MM.1S (cell line): ENCODE data around the gene MRPS9.

Experiments used
- DNase-seq: peaks from one replicate; pipeline ENCODE4 v3.0.0-alpha.2; 2015
- H2AFZ ChIP-seq: fragments of 300-600 bp; sonication (generic); 2 replicates; pipeline ENCODE4 v1.6.0; 2016; ENCODE audit warnings: antibody characterized with exemption, low read length
- H3F3A ChIP-seq: fragments of 300-600 bp; sonication (generic); 2 replicates; pipeline ENCODE4 v1.6.1; 2016; ENCODE audit warnings: mild to moderate bottlenecking, antibody characterized with exemption, low read length, moderate library complexity, mixed read lengths; ENCODE audit not compliant: insufficient read depth
- H3K27ac ChIP-seq: fragments of 300-600 bp; sonication (generic); 2 replicates; pipeline ENCODE4 v1.5.1; 2016; ENCODE audit warnings: mild to moderate bottlenecking, low read length
- H3K27me3 ChIP-seq: fragments of 300-600 bp; sonication (generic); replicated peaks from 2 replicates; pipeline ENCODE4 v1.6.0; 2016; ENCODE audit warnings: low read length; ENCODE audit not compliant: insufficient read depth
- H3K36me3 ChIP-seq: fragments of 300-600 bp; sonication (generic); replicated peaks from 2 replicates; pipeline ENCODE4 v1.6.1; 2016; ENCODE audit warnings: mild to moderate bottlenecking, low read length, mixed read lengths; ENCODE audit not compliant: insufficient read depth
- H3K4me1 ChIP-seq: fragments of 300-600 bp; sonication (generic); 2 replicates; pipeline ENCODE4 v1.6.1; 2016; ENCODE audit warnings: low read length, mixed read lengths
- H3K4me2 ChIP-seq: fragments of 300-600 bp; sonication (generic); 2 replicates; pipeline ENCODE4 v1.6.0; 2016; ENCODE audit warnings: low read depth, low read length
- H3K4me3 ChIP-seq: fragments of 300-600 bp; sonication (generic); 2 replicates; pipeline ENCODE4 v1.5.1; 2016; ENCODE audit warnings: low read length, mixed read lengths
- H3K79me2 ChIP-seq: fragments of 300-600 bp; sonication (generic); 2 replicates; pipeline ENCODE4 v1.6.1; 2016; ENCODE audit warnings: mixed run types, low read length, mixed read lengths
- H3K9ac ChIP-seq: fragments of 300-600 bp; sonication (generic); 2 replicates; pipeline ENCODE4 v1.6.1; 2016; ENCODE audit warnings: low read length, mixed read lengths
- H3K9me2 ChIP-seq: fragments of 300-600 bp; sonication (generic); replicated peaks from 2 replicates; pipeline ENCODE4 v1.6.1; 2016; ENCODE audit warnings: mild to moderate bottlenecking, low read length, mixed read lengths; ENCODE audit not compliant: insufficient read depth
- H3K9me3 ChIP-seq: fragments of 300-600 bp; sonication (generic); replicated peaks from 2 replicates; pipeline ENCODE4 v1.6.1; 2016; ENCODE audit warnings: mild to moderate bottlenecking, low read length, mixed read lengths; ENCODE audit not compliant: insufficient read depth
- H4K20me1 ChIP-seq: fragments of 300-600 bp; sonication (generic); 2 replicates; pipeline ENCODE4 v1.6.1; 2016; ENCODE audit warnings: mild to moderate bottlenecking, low read length, moderate library complexity, mixed read lengths; ENCODE audit not compliant: insufficient read depth
- EZH2 ChIP-seq: fragments of 300-600 bp; sonication (generic); optimal IDR thresholded peaks from 2 replicates; pipeline ENCODE3; 2017; ENCODE audit warnings: low read depth, mild to moderate bottlenecking, antibody characterized with exemption, low read length, mixed read lengths
- EZH2phosphoT487 ChIP-seq: fragments of 300-600 bp; sonication (generic); IDR thresholded peaks from 2 replicates; pipeline ENCODE4 v1.6.1; 2018; ENCODE audit warnings: antibody characterized with exemption, low read length
- TF ChIP-seq, protein P1 (sequence below): fragments of 300-600 bp; sonication (generic); IDR thresholded peaks from 2 replicates; pipeline ENCODE4 v1.5.1; 2016; ENCODE audit warnings: antibody characterized with exemption, low read length, mixed read lengths

The MRPS9 gene

DNA sequence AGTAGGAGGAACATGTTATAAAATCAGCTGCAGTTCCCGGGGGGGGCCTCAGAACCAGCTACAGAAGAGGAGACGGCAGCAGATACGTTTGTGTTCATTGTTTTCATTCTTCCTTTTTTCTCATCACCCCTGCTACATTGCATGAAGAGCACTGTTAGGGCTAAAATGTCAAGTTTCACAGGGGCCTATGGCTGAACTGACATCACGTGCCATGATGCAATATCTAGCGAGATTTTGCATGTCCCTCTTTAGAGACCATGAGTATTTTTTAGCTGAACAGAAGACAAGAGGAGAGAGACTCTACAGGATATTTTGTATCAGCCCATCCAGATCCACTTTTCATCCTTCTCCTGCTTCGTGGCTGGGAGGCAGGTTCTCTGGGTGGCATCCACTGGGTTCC is 97.6 kb downstream of the MRPS9 start:
- Histone ChIP-seq H3K4me2 (no peak overlapping the region), H3K9me2 (no peaks in the 10 kb centered on the region), H3F3A (no peaks in the 10 kb centered on the region), H3K4me1 (no peaks in the 10 kb centered on the region), H3K36me3 (no peaks in the 10 kb centered on the region), H3K9me3 (no peaks in the 10 kb centered on the region), H3K79me2 (no peaks in the 10 kb centered on the region), H4K20me1 (no peaks in the 10 kb centered on the region), H3K4me3 (no peak overlapping the region), H3K9ac (no peak overlapping the region), H3K27me3 (no peaks in the 10 kb centered on the region), H2AFZ (no peak overlapping the region), H3K27ac (no peak overlapping the region)
- no peak for DNase-seq
- no peak for TF ChIP-seq EZH2phosphoT487
- TF ChIP-seq, protein P1, sequence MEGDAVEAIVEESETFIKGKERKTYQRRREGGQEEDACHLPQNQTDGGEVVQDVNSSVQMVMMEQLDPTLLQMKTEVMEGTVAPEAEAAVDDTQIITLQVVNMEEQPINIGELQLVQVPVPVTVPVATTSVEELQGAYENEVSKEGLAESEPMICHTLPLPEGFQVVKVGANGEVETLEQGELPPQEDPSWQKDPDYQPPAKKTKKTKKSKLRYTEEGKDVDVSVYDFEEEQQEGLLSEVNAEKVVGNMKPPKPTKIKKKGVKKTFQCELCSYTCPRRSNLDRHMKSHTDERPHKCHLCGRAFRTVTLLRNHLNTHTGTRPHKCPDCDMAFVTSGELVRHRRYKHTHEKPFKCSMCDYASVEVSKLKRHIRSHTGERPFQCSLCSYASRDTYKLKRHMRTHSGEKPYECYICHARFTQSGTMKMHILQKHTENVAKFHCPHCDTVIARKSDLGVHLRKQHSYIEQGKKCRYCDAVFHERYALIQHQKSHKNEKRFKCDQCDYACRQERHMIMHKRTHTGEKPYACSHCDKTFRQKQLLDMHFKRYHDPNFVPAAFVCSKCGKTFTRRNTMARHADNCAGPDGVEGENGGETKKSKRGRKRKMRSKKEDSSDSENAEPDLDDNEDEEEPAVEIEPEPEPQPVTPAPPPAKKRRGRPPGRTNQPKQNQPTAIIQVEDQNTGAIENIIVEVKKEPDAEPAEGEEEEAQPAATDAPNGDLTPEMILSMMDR: no peak
- no peak for TF ChIP-seq EZH2

DNA sequence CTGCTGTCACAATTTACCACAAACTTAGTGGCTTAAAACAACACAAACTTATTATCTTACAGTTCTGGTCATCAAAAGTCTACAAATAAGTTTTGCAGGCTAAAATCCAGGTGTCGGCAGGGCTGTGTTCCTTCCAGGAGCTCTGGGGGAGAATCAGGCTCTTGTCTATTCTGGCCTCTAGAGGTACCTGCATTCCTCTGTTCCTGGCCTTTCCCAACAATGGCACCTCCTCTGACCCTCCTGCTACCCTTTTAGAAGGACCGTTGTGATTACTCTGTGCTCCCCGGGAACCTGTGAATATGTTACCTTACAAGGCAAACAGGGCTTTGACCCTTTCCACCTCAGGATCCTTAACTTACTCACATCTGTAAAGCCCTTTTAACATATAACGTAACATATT is 98.5 kb downstream of the MRPS9 start:
- no peaks in the 10 kb centered on the region for H3K79me2 ChIP-seq
- no peaks in the 10 kb centered on the region for H3F3A ChIP-seq
- no peak for DNase-seq
- no peaks in the 10 kb centered on the region for H3K9me3 ChIP-seq
- H3K36me3 ChIP-seq: no peaks in the 10 kb centered on the region
- no peak overlapping the region for H3K9ac ChIP-seq
- no peaks in the 10 kb centered on the region for H3K9me2 ChIP-seq
- no peak overlapping the region for H3K27ac ChIP-seq
- H3K4me2 ChIP-seq: no peak overlapping the region
- no peak overlapping the region for H3K4me3 ChIP-seq
- no peaks in the 10 kb centered on the region for H3K27me3 ChIP-seq
- TF ChIP-seq, protein P1: no peak
- no peak for TF ChIP-seq EZH2
- TF ChIP-seq EZH2phosphoT487: no peak
- H4K20me1 ChIP-seq: no peaks in the 10 kb centered on the region
- H2AFZ ChIP-seq: no peak overlapping the region
- no peaks in the 10 kb centered on the region for H3K4me1 ChIP-seq

DNA sequence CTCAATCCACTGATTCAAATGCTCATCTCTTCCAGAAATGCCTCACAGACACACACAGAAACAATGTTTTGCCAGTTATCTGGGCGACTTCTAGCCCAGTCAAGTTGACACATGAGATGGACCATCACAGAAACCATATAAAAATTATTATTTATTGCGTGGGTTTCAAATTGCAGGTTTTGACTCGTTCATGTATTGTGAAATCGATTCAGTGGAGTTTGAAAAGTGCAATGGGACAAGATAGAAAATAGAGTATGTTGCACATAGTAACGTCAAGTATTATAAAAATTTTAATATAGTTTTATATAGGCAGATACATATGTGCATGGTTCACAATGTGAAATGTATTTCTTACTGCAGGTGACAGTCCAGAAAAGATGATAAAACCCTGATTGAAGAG is 100.8 kb downstream of the MRPS9 start:
- Histone ChIP-seq H3K27me3 (no peaks in the 10 kb centered on the region), H3K79me2 (no peaks in the 10 kb centered on the region), H3K4me1 (no peaks in the 10 kb centered on the region), H3K9me2 (no peaks in the 10 kb centered on the region), H3K27ac (no peak overlapping the region), H3K36me3 (no peaks in the 10 kb centered on the region), H3K9me3 (no peaks in the 10 kb centered on the region), H4K20me1 (no peaks in the 10 kb centered on the region), H3K9ac (no peak overlapping the region), H2AFZ (no peak overlapping the region), H3K4me3 (no peak overlapping the region), H3K4me2 (no peak overlapping the region), H3F3A (no peaks in the 10 kb centered on the region)
- no peak for TF ChIP-seq EZH2
- TF ChIP-seq, protein P1: no peak
- TF ChIP-seq EZH2phosphoT487: no peak
- no peak for DNase-seq
